ENCODE measurements around the gene EHD4. TPM values are rescaled to one million over a fixed set of nuclear protein-coding genes. Genes with fewer than 3 reads are reported as not detected.

The EHD4 gene
- total and polyA plus RNA-seq, 12 donors, result 23.4 to 62.7 (median 43.2) TPM

DNA sequence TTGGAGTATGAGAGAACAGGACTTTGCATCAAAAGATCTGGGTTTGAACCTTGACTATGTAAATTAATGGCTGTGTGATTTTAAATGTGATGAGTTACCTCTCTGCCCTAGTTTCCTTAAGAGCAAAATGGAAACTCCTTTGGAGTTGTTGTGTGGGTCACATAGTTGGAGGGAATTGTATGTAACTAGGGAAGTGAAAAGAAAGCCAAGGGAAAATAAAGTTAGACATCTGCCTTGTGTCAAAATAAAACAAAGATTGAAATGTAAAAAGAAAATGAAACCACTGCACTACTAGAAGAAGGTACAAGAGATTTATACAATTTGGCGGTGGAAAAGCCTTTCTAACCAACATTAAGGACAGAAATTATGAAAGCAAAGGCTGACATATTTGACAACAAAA, 1.7 kb upstream of the EHD4 start:
- no peak for ATAC-seq
- no peak for DNase-seq
- Histone ChIP-seq H3K27me3 (no peaks in the 10 kb centered on the region), H3K9me3 (no peaks in the 10 kb centered on the region), H3K4me3 (no peak overlapping the region), H3K27ac (no peak overlapping the region), H3K36me3 (no peaks in the 10 kb centered on the region), H3K4me1 (peaks cover 0 to 33% (median 24%) of the 10 kb centered on the region in 9 donors)
- 92 to 100% methylated on average over 1 of the region's 1 CpG for WGBS, 2 donors
- intact Hi-C loops (cut with DNase I), result loop anchor here in 8 of 10 donors (5.0 to 10.0 kb wide), 9 partner anchors 42 to 202 kb away; partner anchors contain the start of genes JMJD7 (in 5 of the 8) and MAPKBP1 (in 2 of the 8)
- TF ChIP-seq CTCF (IDR thresholded peaks at IDR 0.05), result no peak

- peak; percentile 4 to 59 (median 27) for ATAC-seq
- Histone ChIP-seq H3K4me1 (peaks cover 4 to 55% (median 45%) of the 10 kb centered on the region in 9 donors), H3K27me3 (no peaks in the 10 kb centered on the region), H3K4me3 (peak overlapping the region; percentile 90 to 98 (median 96)), H3K36me3 (no peaks in the 10 kb centered on the region), H3K27ac (peak overlapping the region; percentile 57 to 99 (median 96)), H3K9me3 (no peaks in the 10 kb centered on the region)
- no peak for TF ChIP-seq CTCF (IDR thresholded peaks at IDR 0.05)
- WGBS, 2 donors, result 0 to 1% methylated on average over 28 to 46 of the region's 46 CpGs
- intact Hi-C loops (cut with DNase I), result loop anchor here in 8 of 10 donors (2.0 to 10.0 kb wide), 11 partner anchors 37 to 200 kb away; partner anchors contain the start of genes JMJD7 (in 5 of the 8) and MAPKBP1 (in 2 of the 8)
- DNase-seq, result peak in 1 of 2 donors; percentile 42
Measured at GRCh38 chr15:41971895-41972252, 483 bp downstream of the EHD4 start.

- intact Hi-C loops (cut with DNase I), result loop anchor here in 8 of 10 donors (2.0 to 10.0 kb wide), 11 partner anchors 36 to 199 kb away; partner anchors contain the start of genes JMJD7 (in 5 of the 8) and MAPKBP1 (in 2 of the 8)
- peak overlapping the region; percentile 90 to 98 (median 96) for H3K4me3 ChIP-seq
- DNase-seq, result peak; percentile 53 to 73
- no peaks in the 10 kb centered on the region for H3K9me3 ChIP-seq
- H3K27ac ChIP-seq, result peak overlapping the region; percentile 57 to 99 (median 96)
- WGBS, 2 donors, result 3 to 4% methylated on average over 16 of the region's 16 CpGs
- H3K4me1 ChIP-seq, result peaks cover 9 to 61% (median 51%) of the 10 kb centered on the region in 9 donors
- TF ChIP-seq CTCF (IDR thresholded peaks at IDR 0.05), result peak in 1 of 9 donors; percentile 7
- no peaks in the 10 kb centered on the region for H3K27me3 ChIP-seq
- ATAC-seq, result peak; percentile 54 to 76 (median 68)
- H3K36me3 ChIP-seq, result no peaks in the 10 kb centered on the region
Measured at GRCh38 chr15:41971089-41971894, 1.1 kb downstream of the EHD4 start.

DNA sequence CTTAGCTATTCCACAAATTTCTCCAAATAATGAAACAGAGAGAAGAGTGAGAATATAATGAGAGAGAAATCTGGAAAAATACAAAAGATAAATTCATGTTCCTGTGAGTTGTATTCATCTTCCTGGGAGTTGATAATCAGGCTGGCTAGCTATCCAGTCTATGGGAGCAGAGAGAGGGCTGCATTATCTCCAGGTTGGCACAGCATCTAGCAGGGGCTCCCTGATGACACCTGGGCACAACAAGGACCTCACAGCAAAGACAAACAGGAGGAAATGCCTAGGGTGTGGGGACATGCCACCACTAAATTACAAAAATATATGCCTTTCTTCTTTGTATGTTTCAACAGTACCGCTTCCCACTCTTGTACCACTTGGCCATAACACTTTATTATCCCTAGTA, 1.9 kb downstream of the EHD4 start:
- intact Hi-C loops (cut with DNase I), result loop anchor here in 8 of 10 donors (2.0 to 10.0 kb wide), 11 partner anchors 36 to 198 kb away; partner anchors contain the start of genes JMJD7 (in 5 of the 8) and MAPKBP1 (in 2 of the 8)
- Histone ChIP-seq H3K4me1 (peaks cover 14 to 69% (median 59%) of the 10 kb centered on the region in 9 donors), H3K27ac (peak overlapping the region; percentile 38 to 99 (median 96)), H3K9me3 (no peaks in the 10 kb centered on the region), H3K27me3 (no peaks in the 10 kb centered on the region), H3K4me3 (peak overlapping the region in 9 of 10 donors; percentile 90 to 98 (median 96)), H3K36me3 (peaks cover 0 to 1% (median 0%) of the 10 kb centered on the region in 9 donors)
- DNase-seq (no peak), ATAC-seq (no peak)
- no peak for TF ChIP-seq CTCF (IDR thresholded peaks at IDR 0.05)
- WGBS, 2 donors, result 65 to 74% methylated on average over 1 of the region's 1 CpG
